ENCODE results near the gene SLC8A2. TPM values are rescaled to one million over a fixed set of nuclear protein-coding genes. Genes with fewer than 3 reads are reported as not detected.

SLC8A2 gene
- total and polyA plus RNA-seq, 2 experiments from 2014 or later = 0.99 to 3.7 TPM

DNA sequence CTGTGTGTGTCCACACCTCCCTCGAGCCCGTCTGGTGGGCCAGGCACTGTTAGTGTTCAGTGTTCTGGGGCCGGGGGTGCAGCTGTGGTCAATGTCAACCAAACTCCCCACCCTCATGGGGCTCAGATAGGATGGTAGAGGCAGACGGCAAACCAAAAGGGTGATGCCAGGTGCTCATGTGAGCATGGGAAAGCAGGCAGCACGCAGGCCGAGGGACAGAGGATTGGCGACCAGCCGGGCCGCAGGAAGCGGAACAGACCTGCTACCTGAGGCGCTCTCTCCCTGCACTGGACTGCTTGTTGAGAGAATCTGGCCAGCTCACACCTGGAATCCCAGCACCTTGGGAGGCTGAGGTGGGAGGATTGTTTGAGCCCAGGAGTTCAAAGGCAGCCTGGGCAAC, 93.4 kb downstream of the SLC8A2 start:
- H3K4me3 ChIP-seq = no peak overlapping the region
- DNase-seq (ENCODE audit: low read depth in 1 of 2, low spot score in 1 of 2) = no peak
- TF ChIP-seq, protein P1, sequence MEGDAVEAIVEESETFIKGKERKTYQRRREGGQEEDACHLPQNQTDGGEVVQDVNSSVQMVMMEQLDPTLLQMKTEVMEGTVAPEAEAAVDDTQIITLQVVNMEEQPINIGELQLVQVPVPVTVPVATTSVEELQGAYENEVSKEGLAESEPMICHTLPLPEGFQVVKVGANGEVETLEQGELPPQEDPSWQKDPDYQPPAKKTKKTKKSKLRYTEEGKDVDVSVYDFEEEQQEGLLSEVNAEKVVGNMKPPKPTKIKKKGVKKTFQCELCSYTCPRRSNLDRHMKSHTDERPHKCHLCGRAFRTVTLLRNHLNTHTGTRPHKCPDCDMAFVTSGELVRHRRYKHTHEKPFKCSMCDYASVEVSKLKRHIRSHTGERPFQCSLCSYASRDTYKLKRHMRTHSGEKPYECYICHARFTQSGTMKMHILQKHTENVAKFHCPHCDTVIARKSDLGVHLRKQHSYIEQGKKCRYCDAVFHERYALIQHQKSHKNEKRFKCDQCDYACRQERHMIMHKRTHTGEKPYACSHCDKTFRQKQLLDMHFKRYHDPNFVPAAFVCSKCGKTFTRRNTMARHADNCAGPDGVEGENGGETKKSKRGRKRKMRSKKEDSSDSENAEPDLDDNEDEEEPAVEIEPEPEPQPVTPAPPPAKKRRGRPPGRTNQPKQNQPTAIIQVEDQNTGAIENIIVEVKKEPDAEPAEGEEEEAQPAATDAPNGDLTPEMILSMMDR (IDR thresholded peaks at IDR 0.05; ENCODE audit: low read depth, low read length) = no peak
- H3K27me3 ChIP-seq = no peaks in the 10 kb centered on the region
- H3K27ac ChIP-seq = no peak overlapping the region
- no peaks in the 10 kb centered on the region for H3K9me3 ChIP-seq (ENCODE audit: low read depth)
- H3K4me1 ChIP-seq (ENCODE audit: low read depth) = no peaks in the 10 kb centered on the region
- peaks cover 31% of the 10 kb centered on the region for H3K36me3 ChIP-seq

Other genes with a start within 250 kb of the SLC8A2 start
- gene BBC3, start 240.7 kb downstream of the SLC8A2 start, total RNA-seq = 19.1 and 21.5 TPM in 2 replicates
- gene BBC3, start 240.7 kb downstream of the SLC8A2 start, polyA plus RNA-seq = 12.9 and 19.2 TPM in 2 replicates
- 13.8 and 22.5 TPM in 2 replicates for gene CCDC9, start 215.4 kb downstream of the SLC8A2 start, total RNA-seq
- 16.3 and 21.9 TPM in 2 replicates for gene CCDC9, start 215.4 kb downstream of the SLC8A2 start, polyA plus RNA-seq
- 1.5 and 4.8 TPM in 2 replicates for gene INAFM1, start 197.0 kb downstream of the SLC8A2 start, total RNA-seq
- 2.8 and 5.8 TPM in 2 replicates for gene INAFM1, start 197.0 kb downstream of the SLC8A2 start, polyA plus RNA-seq
- gene C5AR1, start 162.0 kb downstream of the SLC8A2 start, total RNA-seq = not detected in 2 replicates
- gene C5AR1, start 162.0 kb downstream of the SLC8A2 start, polyA plus RNA-seq = not detected in 2 replicates
- gene C5AR2, start 139.7 kb downstream of the SLC8A2 start, total RNA-seq = 0.18 TPM in 1 of 2 replicates, not detected in the other
- gene C5AR2, start 139.7 kb downstream of the SLC8A2 start, polyA plus RNA-seq = not detected in 2 replicates
- gene DHX34, start 122.6 kb downstream of the SLC8A2 start, total RNA-seq = 29.1 and 33.7 TPM in 2 replicates
- gene DHX34, start 122.6 kb downstream of the SLC8A2 start, polyA plus RNA-seq = 16.1 and 18.2 TPM in 2 replicates
- gene MEIS3, start 52.4 kb downstream of the SLC8A2 start, total RNA-seq = 83.7 and 108 TPM in 2 replicates
- 82.8 and 114 TPM in 2 replicates for gene MEIS3, start 52.4 kb downstream of the SLC8A2 start, polyA plus RNA-seq
- gene KPTN, start 12.3 kb upstream of the SLC8A2 start, total RNA-seq = 10.2 and 10.4 TPM in 2 replicates
- 15.5 and 20.6 TPM in 2 replicates for gene KPTN, start 12.3 kb upstream of the SLC8A2 start, polyA plus RNA-seq
- gene NAPA, start 43.2 kb upstream of the SLC8A2 start, total RNA-seq = 62.5 and 108 TPM in 2 replicates
- 123 and 173 TPM in 2 replicates for gene NAPA, start 43.2 kb upstream of the SLC8A2 start, polyA plus RNA-seq
- gene ZNF541, start 101.3 kb upstream of the SLC8A2 start, total RNA-seq = 0.49 TPM in 1 of 2 replicates, not detected in the other
- not detected in 2 replicates for gene ZNF541, start 101.3 kb upstream of the SLC8A2 start, polyA plus RNA-seq
- 7.8 and 13.5 TPM in 2 replicates for gene BICRA, start 137.2 kb upstream of the SLC8A2 start, total RNA-seq
- gene BICRA, start 137.2 kb upstream of the SLC8A2 start, polyA plus RNA-seq = 3.0 and 5.0 TPM in 2 replicates
- 0.95 and 2.1 TPM in 2 replicates for gene EHD2, start 241.5 kb upstream of the SLC8A2 start, total RNA-seq
- gene EHD2, start 241.5 kb upstream of the SLC8A2 start, polyA plus RNA-seq = 0.64 and 2.7 TPM in 2 replicates

Data from cardiac muscle cell (in vitro differentiated cells and primary cell).